T47D (cell line): Measurements from ENCODE around the gene PCDHA1.
A peak's percentile ranks its signal among the peaks of the same experiment; 100 is the strongest.

Experiments
- DNase-seq, 2 experiments: peaks; one replicate each; pipeline versions ENCODE4 v3.0.0 to v3.0.0-alpha.2; 2011 to 2012; ENCODE audit warnings: low read depth in 1 of 2, low spot score in 1 of 2
- JUND ChIP-seq: IDR thresholded peaks from 2 replicates; pipeline ENCODE4 v1.6.1; 2012; ENCODE audit warnings: low read depth
- in situ Hi-C: cut with HindIII; loops from 2 replicates; pipeline ENCODE4 v1.10.0; 2016; ENCODE audit warnings: low sequenced_read_pairs, low pct_unique_long_range_greater_than_20kb

Gene PCDHA1

GRCh38 chr5:141003791-141004611, 218.1 kb downstream of the PCDHA1 start:
- TF ChIP-seq JUND, result no peak
- peak; percentile 31 to 60 for DNase-seq
- in situ Hi-C loops, result no loop called here

DNA sequence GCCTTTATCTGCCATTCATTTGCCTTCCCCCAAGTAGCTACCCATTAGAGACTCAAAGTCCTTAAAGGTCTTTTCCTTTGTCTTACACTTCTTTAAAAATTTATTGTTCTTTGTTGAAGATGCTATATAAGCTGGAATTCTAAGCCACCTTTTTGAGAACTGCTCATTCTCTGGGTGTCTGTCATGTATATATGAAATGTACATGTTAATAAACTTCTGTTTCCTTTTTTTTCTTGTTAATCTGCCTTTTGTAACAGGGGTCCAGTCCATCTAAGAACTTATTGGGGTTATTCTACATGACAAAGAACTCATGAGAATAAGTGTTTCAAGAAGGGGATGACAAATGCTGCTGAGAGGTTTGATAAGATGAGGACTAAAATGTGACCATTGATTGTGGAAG, 221.9 kb downstream of the PCDHA1 start:
- DNase-seq, result no peak
- no peak for TF ChIP-seq JUND
- in situ Hi-C loops, result no loop called here

DNA sequence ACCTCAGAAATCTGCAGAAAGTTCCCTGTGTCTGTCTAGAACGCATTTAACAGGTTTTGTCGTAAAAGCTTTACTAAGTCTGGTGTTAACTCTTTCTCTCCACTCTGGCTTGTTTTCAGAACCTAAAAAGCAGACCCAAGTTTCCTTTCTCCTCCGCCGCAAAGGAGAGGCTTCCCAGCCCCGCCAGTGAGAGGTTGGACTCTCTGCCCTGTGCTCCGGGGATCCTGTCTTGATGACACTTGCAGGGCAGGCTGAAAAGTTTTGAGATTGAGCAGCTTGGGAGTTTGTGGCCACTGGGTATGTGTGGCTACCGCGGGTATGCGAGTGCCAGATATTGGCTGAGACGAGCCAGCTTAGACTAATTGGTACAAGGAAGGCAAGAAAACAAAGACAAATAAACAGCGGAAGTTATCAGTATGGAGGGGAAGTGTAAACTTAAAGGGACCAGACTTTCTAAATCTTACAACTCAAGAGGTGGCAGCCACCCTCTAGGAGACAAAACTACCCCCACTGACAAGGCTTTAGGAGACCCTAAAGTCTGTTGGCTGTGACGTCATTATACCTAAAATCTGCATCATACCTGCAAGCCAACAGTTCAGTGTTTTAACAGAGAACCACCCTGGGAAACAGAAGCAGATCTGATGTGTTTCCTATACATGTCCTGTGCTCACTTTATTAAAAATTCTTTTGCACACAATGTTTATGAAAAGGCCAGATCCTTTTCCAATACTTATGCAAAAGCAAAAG, 224.3 kb downstream of the PCDHA1 start:
- TF ChIP-seq JUND, result no peak
- in situ Hi-C loops, result no loop called here

GRCh38 chr5:141017943-141018342, 232.0 kb downstream of the PCDHA1 start:
- no peak for DNase-seq
- no peak for TF ChIP-seq JUND
- in situ Hi-C loops, result no loop called here

More for the DNA sequence above, 224.3 kb downstream of the PCDHA1 start:
- no peak for DNase-seq

- in situ Hi-C loops, result no loop called here
- TF ChIP-seq JUND, result no peak
- DNase-seq, result no peak
Measured at GRCh38 chr5:141022384-141022783, 236.4 kb downstream of the PCDHA1 start.

GRCh38 chr5:141031006-141031405, 245.1 kb downstream of the PCDHA1 start:
- in situ Hi-C loops, result no loop called here
- no peak for TF ChIP-seq JUND
- DNase-seq, result no peak

GRCh38 chr5:141032626-141033025, 246.7 kb downstream of the PCDHA1 start:
- TF ChIP-seq JUND, result no peak
- in situ Hi-C loops, result no loop called here
- no peak for DNase-seq

GRCh38 chr5:141039061-141039460, 253.1 kb downstream of the PCDHA1 start:
- no peak for DNase-seq
- in situ Hi-C loops, result no loop called here
- no peak for TF ChIP-seq JUND

GRCh38 chr5:141039517-141039916, 253.6 kb downstream of the PCDHA1 start:
- in situ Hi-C loops, result no loop called here
- TF ChIP-seq JUND, result no peak
- DNase-seq, result peak in 1 of 2 experiments; percentile 13

DNA sequence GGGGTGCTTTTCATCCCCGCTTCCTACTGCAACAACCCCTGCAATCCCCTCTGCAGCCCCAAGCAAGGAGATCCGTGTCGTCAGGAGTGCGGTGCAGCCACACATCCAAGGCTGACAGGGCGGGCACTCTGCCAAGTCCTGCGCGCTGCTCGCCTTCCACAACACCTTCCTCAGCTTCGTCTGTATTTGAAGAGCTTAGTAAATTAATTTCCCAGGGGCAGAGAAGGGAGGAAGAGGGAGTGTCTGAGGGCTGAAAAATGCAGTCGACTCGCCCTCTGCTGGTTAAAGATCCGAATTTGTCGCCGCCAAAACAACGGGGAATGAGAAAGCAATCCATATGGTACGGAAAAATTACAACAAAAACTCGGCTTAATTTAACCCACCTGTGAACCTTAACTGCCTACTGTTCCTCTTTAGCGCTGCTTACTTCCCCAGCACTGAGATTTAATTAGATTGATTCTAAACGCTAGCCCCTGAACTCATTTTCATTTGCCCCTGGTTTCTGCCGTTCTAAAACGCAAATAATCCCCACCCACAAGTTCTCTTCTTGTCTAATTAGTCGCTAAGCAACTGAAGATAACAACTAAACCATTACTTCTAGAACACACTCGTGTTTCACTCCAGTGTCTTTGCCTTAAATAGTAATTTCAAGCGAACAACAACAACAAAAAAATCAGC, 254.3 kb downstream of the PCDHA1 start:
- peak; percentile 47 to 91 for DNase-seq
- in situ Hi-C loops, result no loop called here
- no peak for TF ChIP-seq JUND

- DNase-seq, result peak; percentile 85 to 100
- in situ Hi-C loops, result no loop called here
- TF ChIP-seq JUND, result peak; percentile 74; the same call in 1 of the 2 replicates
Measured at GRCh38 chr5:141040771-141041426, 255.0 kb downstream of the PCDHA1 start.

DNA sequence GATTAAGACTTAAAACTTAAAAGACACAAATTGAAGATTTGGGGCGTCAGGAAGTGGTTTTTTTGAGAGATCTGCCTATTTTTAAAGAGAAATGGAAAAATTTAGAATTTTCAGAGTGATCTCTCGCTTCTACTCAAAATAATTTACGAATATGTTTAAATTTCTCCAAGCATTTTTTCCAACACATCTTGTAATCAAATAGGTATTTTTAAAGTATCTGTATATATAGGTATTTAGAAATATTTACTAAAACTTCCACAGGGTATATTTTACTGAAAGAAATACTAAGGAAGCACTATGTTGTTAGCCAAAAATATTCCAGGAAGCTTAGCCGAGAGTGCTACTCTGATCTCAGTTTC, 255.5 kb downstream of the PCDHA1 start:
- in situ Hi-C loops, result no loop called here
- DNase-seq, result no peak
- no peak for TF ChIP-seq JUND
